OCI-LY1 (cell line): ENCODE results near the gene SCART1.

ENCODE experiments used
- H2AFZ ChIP-seq: fragments of 200-600 bp; sonication (generic), shearing (Covaris generic); 2 replicates; pipeline ENCODE4 v1.6.0; 2014; ENCODE audit warnings: antibody characterized with exemption, mild to moderate bottlenecking, low read length
- H3F3A ChIP-seq: fragments of 200-600 bp; sonication (generic), shearing (Covaris generic); 2 replicates; pipeline ENCODE4 v1.6.0; 2014; ENCODE audit warnings: mild to moderate bottlenecking, antibody characterized with exemption, low read length, moderate library complexity; ENCODE audit not compliant: insufficient read depth
- H3K27ac ChIP-seq: fragments of 200-600 bp; sonication (generic); 2 replicates; pipeline ENCODE4 v1.5.1; 2014; ENCODE audit warnings: low read length, mixed run types, mild to moderate bottlenecking, low read depth; ENCODE audit not compliant: poor library complexity, severe bottlenecking
- H3K27me3 ChIP-seq: fragments of 200-600 bp; sonication (generic); 2 replicates; pipeline ENCODE4 v1.6.0; 2014; ENCODE audit warnings: antibody characterized with exemption, mild to moderate bottlenecking, low read length, moderate library complexity; ENCODE audit not compliant: insufficient read depth
- H3K36me3 ChIP-seq: fragments of 200-600 bp; sonication (generic); 2 replicates; pipeline ENCODE4 v1.6.1; 2014; ENCODE audit warnings: mild to moderate bottlenecking, antibody characterized with exemption, low read length, moderate library complexity, mixed read lengths; ENCODE audit not compliant: insufficient read depth
- H3K4me1 ChIP-seq: fragments of 200-600 bp; sonication (generic); 2 replicates; pipeline ENCODE4 v1.5.1; 2014; ENCODE audit warnings: mild to moderate bottlenecking, low read length, moderate library complexity; ENCODE audit not compliant: insufficient read depth, severe bottlenecking
- H3K4me2 ChIP-seq: fragments of 200-600 bp; sonication (generic), shearing (Covaris generic); 2 replicates; pipeline ENCODE4 v1.6.1; 2014; ENCODE audit warnings: low read length
- H3K4me3 ChIP-seq: fragments of 200-600 bp; sonication (generic); 2 replicates; pipeline ENCODE4 v1.5.1; 2014; ENCODE audit warnings: low read length, low read depth, mild to moderate bottlenecking, mixed read lengths; ENCODE audit not compliant: poor library complexity, severe bottlenecking
- H3K79me2 ChIP-seq: fragments of 200-600 bp; shearing (Covaris generic); 2 replicates; pipeline ENCODE4 v1.6.1; 2016; ENCODE audit warnings: mixed run types, low read length, mixed read lengths; ENCODE audit not compliant: insufficient read depth
- H3K9ac ChIP-seq: fragments of 200-600 bp; sonication (generic), shearing (Covaris generic); 2 replicates; pipeline ENCODE4 v1.6.1; 2014; ENCODE audit warnings: mild to moderate bottlenecking, low read length, mixed read lengths
- H3K9me2 ChIP-seq: fragments of 200-600 bp; sonication (generic), shearing (Covaris generic); 2 replicates; pipeline ENCODE4 v1.6.1; 2014; ENCODE audit warnings: low read depth, mild to moderate bottlenecking, low read length, mixed read lengths
- H3K9me3 ChIP-seq: fragments of 200-600 bp; shearing (Covaris generic); 2 replicates; pipeline ENCODE4 v1.6.1; 2014; ENCODE audit warnings: low read length, mixed read lengths
- H4K20me1 ChIP-seq: fragments of 200-600 bp; sonication (generic), shearing (Covaris generic); 2 replicates; pipeline ENCODE4 v1.6.0; 2016; ENCODE audit warnings: mild to moderate bottlenecking, low read length; ENCODE audit not compliant: insufficient read depth
- EZH2 ChIP-seq: fragments of 200-600 bp; sonication (generic), shearing (Covaris generic); IDR thresholded peaks from 2 replicates; pipeline ENCODE4 v1.8.0; 2017; ENCODE audit warnings: borderline replicate concordance, mixed run types, mild to moderate bottlenecking, antibody characterized with exemption, low read length, moderate library complexity, mixed read lengths
- TF ChIP-seq, protein P1 (sequence below): fragments of 200-600 bp; sonication (generic), shearing (Covaris generic); IDR thresholded peaks from 2 replicates; pipeline ENCODE4 v1.5.1; 2017; ENCODE audit warnings: mild to moderate bottlenecking, antibody characterized with exemption, low read length, moderate library complexity, mixed read lengths

Gene SCART1

DNA sequence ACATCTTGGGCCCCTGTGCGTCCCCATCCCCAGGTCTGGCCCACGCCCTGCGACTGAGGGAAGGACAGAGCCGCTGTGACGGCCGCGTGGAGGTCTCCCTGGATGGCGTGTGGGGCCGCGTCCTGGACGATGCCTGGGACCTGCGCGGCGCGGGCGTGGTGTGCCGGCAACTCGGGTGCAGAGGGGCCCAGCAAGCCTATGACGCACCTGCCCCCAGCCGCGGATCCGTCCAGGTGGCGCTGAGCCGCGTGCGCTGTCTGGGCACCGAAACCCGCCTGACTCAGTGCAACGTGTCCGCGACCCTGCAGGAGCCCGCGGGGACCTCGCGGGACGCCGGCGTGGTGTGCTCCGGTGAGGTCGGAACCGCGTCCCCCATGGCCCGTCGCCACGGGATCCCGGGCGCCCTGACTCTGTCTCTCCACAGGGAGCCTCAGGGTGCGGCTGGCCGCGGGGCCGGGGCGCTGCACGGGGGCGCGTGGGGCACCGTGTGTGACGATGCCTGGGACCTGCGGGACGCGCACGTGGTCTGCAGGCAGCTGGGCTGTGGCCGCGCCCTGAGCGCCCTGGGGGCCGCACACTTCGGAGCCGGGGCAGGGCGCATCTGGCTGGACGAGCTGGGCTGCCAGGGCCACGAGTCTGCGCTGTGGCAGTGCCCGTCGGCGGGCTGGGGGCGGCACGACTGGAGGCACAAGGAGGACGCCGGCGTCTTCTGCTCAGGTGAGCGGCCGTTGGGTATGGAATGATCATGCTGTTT, 5.9 kb downstream of the SCART1 start:
- Histone ChIP-seq H3K4me2 (no peak overlapping the region), H3K27me3 (no peaks in the 10 kb centered on the region), H3K4me1 (peaks cover 4% of the 10 kb centered on the region), H3K27ac (no peak overlapping the region), H3K36me3 (peaks cover 3% of the 10 kb centered on the region; the same call in 1 of the 2 replicates), H2AFZ (no peak overlapping the region), H3K79me2 (no peaks in the 10 kb centered on the region), H3K9me2 (no peaks in the 10 kb centered on the region), H3K4me3 (no peak overlapping the region), H3F3A (no peaks in the 10 kb centered on the region), H3K9me3 (no peaks in the 10 kb centered on the region), H3K9ac (no peak overlapping the region), H4K20me1 (no peaks in the 10 kb centered on the region)
- TF ChIP-seq, protein P1, sequence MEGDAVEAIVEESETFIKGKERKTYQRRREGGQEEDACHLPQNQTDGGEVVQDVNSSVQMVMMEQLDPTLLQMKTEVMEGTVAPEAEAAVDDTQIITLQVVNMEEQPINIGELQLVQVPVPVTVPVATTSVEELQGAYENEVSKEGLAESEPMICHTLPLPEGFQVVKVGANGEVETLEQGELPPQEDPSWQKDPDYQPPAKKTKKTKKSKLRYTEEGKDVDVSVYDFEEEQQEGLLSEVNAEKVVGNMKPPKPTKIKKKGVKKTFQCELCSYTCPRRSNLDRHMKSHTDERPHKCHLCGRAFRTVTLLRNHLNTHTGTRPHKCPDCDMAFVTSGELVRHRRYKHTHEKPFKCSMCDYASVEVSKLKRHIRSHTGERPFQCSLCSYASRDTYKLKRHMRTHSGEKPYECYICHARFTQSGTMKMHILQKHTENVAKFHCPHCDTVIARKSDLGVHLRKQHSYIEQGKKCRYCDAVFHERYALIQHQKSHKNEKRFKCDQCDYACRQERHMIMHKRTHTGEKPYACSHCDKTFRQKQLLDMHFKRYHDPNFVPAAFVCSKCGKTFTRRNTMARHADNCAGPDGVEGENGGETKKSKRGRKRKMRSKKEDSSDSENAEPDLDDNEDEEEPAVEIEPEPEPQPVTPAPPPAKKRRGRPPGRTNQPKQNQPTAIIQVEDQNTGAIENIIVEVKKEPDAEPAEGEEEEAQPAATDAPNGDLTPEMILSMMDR, result no peak
- TF ChIP-seq EZH2, result no peak

DNA sequence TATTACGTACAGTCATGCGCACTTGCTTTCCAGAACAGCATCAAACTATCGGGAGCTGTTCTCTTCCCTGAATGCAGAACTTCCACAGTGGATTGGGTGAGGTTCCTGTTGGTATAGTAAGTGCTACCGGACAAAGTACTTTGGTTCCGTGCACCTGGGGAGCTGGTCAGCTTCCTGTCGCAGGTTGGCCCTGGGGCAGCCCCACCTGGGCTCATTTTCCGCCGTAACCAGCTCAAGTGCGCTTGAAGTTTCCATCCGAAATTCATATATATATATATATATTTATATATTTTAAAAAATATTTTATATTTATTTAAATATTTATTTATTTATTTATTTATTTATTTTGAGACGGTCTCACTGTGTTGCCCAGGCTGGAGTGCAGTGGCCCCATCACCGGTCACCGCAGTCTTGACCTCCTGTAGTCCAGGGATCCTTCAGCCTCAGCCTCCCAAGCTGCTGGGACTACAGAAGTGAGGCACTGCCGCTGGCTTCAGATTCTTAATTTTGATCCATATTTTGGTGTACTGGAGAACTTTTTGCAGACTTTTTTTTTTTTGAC, 6.5 kb downstream of the SCART1 start:
- Histone ChIP-seq H2AFZ (no peak overlapping the region), H3K9me2 (no peaks in the 10 kb centered on the region), H3F3A (no peaks in the 10 kb centered on the region), H3K27me3 (no peaks in the 10 kb centered on the region), H3K9me3 (no peaks in the 10 kb centered on the region), H3K9ac (no peak overlapping the region), H3K27ac (no peak overlapping the region), H3K4me3 (no peak overlapping the region), H3K4me2 (no peak overlapping the region), H3K36me3 (peaks cover 3% of the 10 kb centered on the region; the same call in 1 of the 2 replicates), H3K79me2 (no peaks in the 10 kb centered on the region), H3K4me1 (peaks cover 2% of the 10 kb centered on the region), H4K20me1 (no peaks in the 10 kb centered on the region)
- TF ChIP-seq, protein P1, result no peak
- no peak for TF ChIP-seq EZH2

DNA sequence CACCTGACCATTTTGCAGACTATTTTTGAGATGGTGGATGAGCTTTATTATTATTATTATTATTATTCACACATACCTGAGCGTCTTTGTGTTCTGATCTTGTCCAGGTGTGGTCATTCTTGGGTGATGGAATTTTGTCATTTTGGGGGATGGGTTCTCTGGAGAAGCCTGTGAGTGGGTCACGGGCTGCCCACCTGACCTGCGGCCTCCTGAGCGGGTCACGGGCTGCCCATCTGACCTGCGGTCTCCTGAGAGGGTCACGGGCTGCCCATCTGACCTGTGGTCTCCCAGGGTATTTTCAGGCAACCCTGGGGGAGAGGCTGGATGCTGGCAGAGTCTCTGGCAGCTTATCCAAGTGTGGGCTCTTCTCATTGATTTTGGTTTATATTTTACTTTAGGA, 7.3 kb downstream of the SCART1 start:
- no peaks in the 10 kb centered on the region for H3K27me3 ChIP-seq
- H3K27ac ChIP-seq, result no peak overlapping the region
- H2AFZ ChIP-seq, result no peak overlapping the region
- H3K36me3 ChIP-seq, result peaks cover 3% of the 10 kb centered on the region; the same call in 1 of the 2 replicates
- no peaks in the 10 kb centered on the region for H3K4me1 ChIP-seq
- H3K9ac ChIP-seq, result no peak overlapping the region
- no peak for TF ChIP-seq EZH2
- TF ChIP-seq, protein P1, result no peak
- no peaks in the 10 kb centered on the region for H3K9me3 ChIP-seq
- no peaks in the 10 kb centered on the region for H3F3A ChIP-seq
- no peak overlapping the region for H3K4me2 ChIP-seq
- no peaks in the 10 kb centered on the region for H3K79me2 ChIP-seq
- H3K4me3 ChIP-seq, result no peak overlapping the region
- H3K9me2 ChIP-seq, result no peaks in the 10 kb centered on the region
- H4K20me1 ChIP-seq, result no peaks in the 10 kb centered on the region
